Measurements from ENCODE around the gene IRAK3.
A peak's percentile ranks its signal among the peaks of the same experiment; 100 is the strongest.
"Not testable (repeated sequence)": the region's sequence is repeated elsewhere in the genome, so short reads cannot be mapped to it uniquely, and the experiment has no call there.

Gene IRAK3

GRCh38 chr12:66217342-66217917 lies 28.4 kb downstream of the IRAK3 start:
- no peak for DNase-seq (ENCODE audit: low read depth)

GRCh38 chr12:66228462-66228861 lies 39.4 kb downstream of the IRAK3 start:
- DNase-seq (ENCODE audit: low read depth), result no peak

GRCh38 chr12:66232263-66232662 lies 43.2 kb downstream of the IRAK3 start:
- DNase-seq (ENCODE audit: low read depth), result no peak

DNA sequence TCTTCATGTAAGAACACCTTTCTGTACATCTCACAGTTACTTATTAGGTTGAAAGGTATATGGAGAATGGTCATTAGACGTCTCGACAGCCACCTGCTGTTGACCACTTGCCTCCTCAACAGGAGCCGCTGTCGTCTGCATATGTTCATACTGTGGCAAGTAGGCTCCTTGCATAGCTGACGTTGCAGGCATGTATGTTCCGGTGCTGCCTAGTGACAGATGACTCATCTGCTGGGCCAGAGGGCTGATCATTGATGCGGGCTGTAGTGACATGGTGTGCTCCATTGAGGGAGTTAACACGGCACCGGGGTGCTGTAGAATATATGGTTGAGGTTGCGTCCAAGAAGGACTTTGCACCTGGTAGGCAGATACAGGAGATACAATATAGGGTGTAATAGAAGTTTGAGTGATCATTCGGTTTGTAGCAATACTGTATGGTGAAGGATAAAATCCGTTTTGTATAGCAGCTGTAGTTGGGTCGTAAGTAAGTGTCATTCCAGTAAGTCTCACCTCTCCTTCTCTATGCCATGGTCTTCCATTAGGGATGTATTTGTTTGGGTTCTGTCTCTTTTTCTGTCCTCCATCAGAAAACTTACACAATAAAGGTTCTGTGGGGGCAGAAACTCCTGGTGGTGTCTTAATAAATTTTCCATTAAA lies 45.2 kb downstream of the IRAK3 start:
- not testable (repeated sequence) for DNase-seq (ENCODE audit: low read depth)

DNA sequence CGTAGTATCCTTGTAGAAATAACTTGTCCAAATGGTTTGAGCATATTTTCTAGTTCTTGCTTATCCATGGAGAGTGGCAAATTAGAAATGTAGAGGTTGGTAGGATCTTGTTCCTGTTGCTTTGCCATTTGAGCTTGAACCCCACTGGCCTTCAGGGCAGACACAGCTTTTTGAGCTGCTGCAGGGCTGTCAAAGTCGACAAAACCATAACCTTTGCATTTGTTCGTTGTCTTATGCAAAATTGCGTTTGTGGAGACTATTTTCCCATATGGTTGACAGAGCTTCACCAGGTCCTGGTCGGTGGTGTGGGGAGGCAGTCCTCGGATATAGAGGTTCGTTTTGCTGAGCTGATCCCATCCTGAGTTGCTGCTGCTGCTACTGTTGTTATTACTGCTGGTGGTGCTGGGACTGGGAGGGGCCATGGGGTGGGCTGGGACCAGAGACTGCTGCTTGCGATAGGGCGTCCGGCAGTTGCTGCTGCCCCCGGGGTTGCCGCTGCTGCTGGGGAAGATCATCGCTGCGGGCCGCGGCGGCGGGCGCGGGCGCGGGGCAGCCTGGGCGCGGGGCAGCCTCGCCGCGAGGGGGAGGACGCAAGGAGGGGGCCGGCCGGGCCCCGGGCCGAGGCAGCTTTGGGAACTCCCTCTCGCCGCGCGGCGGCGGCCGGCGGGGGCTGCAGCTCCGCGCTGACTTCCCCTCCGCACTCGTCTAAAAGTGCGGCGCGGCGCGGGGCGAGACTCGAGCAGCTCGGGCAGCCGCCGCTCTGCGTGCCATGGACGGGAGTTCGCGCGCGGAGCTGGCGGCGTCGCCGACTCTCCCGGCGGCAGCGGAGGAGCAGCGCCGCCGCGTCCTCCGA lies 46.0 kb downstream of the IRAK3 start:
- DNase-seq (ENCODE audit: low read depth), result peak; percentile 4

GRCh38 chr12:66235626-66236281 lies 46.7 kb downstream of the IRAK3 start:
- no peak for DNase-seq (ENCODE audit: low read depth)

- DNase-seq (ENCODE audit: low read depth), result not testable (repeated sequence)
Measured at GRCh38 chr12:66236282-66236675, 47.3 kb downstream of the IRAK3 start.

GRCh38 chr12:66236969-66237368 lies 48.0 kb downstream of the IRAK3 start:
- DNase-seq (ENCODE audit: low read depth), result no peak

DNA sequence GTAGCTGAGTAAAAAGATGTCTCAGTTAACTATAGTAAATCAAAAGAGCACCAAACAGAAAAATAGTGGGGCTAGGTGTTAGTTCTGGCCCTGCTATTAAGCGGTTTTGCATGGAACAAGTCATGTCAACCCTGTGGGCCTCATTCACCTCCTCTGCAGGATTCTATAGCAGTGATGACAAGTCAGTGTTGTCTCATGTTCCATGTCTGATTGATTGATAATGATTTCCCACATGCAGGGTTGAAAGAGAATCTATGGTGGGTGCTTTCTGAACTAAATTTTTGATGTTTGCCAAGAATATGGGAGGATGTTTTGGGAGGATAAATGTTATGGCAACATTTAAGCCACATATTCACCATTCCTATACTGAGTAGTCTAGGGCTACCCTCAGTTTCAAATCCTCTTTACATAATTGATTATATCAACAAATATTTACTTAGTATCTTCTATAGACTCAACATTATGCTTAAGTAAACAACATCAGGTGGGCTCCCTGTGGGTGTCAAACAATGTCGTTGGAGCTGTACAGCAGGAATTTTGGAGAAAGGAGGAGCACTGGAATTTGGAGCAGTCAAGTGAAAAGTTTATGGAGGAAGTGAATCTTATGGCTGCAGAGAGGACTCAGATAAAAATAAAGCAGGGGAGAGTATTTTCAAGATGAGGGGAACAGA lies 48.6 kb downstream of the IRAK3 start:
- DNase-seq (ENCODE audit: low read depth), result no peak

GRCh38 chr12:66239295-66239694 lies 50.3 kb downstream of the IRAK3 start:
- no peak for DNase-seq (ENCODE audit: low read depth)

- no peak for DNase-seq (ENCODE audit: low read depth)
Measured at GRCh38 chr12:66240096-66240820, 51.2 kb downstream of the IRAK3 start.

DNA sequence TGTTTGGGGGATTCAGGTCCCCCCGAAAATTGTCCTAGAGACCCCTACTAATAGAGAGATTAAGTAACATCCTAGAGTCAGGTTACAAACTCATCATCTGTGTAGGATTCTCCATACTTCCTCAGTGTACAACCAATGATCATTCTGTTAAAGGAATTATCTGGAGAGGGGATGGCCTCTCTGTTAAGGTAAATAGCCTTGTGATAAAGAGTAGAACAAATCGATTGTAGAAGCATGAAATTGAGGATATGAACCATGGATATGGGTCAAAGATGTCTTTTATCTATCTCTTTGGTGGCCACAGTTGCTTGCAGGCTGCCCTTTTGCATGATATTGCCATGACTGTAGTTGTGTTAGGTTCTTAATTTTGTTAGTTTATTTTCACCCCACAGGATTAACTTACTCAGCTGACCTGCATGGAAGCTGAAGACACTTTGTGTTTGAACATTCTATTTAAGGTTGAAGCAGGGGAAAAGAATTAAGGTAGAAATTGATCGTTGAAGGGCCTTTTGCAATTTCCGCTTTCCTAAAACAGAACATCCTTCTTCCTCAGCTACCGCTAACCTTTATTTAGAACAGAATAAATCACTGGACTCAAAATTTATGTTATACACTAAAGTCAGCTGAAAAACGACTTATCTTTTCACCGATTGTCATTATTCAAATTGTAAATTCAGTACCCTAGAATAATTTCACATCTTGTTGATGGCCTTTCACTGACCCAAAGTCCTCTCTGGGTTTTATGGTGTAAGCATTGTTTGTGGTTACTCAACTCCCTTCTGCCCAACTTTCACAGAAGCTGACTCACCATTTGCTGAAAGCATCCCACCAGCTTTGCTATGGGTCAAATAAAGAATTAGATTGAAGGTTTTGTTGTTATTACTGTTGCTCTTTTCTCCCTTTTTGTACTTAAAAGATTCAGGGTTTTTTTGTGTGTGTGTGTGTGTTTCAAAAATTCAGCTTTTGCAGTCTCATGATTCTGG lies 52.3 kb downstream of the IRAK3 start:
- DNase-seq (ENCODE audit: low read depth), result no peak

DNA sequence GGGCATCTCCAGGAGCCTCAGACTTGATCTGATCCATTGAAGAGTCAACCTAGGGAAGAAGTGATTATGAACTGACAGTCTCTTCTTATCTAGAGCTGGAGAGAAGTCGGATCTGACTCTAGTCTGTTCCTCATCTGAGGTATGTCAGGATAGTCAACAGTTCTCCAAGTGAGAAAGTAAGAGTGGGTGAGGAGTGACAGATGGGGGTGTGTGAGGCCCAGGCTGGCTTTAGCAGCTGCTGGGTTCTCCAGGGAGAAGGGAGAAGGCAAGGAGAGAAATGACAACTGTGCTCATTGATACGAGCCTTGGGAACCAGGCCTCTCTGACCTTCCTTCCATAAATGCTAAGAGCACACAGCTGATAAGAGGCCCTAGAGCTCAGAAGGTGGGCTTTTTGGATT lies 53.3 kb downstream of the IRAK3 start:
- DNase-seq (ENCODE audit: low read depth), result no peak

- no peak for DNase-seq (ENCODE audit: low read depth)
Measured at GRCh38 chr12:66243911-66244310, 54.9 kb downstream of the IRAK3 start.

DNA sequence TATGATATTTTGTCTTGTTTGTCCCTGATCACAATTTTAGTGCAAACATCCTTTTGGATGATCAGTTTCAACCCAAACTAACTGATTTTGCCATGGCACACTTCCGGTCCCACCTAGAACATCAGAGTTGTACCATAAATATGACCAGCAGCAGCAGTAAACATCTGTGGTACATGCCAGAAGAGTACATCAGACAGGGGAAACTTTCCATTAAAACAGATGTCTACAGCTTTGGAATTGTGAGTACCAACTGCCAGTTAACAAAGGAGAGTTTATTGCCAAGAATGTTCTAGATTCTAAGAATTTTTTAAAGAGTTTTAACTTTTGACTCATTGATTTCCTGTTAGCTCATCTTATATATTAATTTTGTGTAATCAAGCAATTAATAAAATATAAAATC lies 55.4 kb downstream of the IRAK3 start:
- DNase-seq (ENCODE audit: low read depth), result no peak

- no peak for DNase-seq (ENCODE audit: low read depth)
Measured at GRCh38 chr12:66247741-66248140, 58.7 kb downstream of the IRAK3 start.

DNA sequence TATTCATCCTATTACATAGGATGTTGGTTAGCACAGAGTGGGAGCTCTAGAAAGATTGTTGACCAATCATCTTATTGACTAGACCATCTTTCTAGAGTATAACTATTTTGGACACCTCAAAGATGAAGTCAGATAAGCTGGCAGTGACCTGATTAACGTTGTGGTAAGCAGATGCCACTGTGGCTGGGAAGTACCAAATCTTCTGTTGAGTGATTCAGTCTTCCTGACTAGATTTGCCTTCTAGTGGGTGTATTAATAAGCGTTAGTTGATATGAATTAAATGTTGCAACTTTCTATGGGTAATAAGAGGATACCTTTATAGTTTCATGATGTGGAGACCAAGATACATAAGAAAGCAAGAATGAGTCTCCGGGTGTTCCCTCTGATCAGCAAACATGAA lies 62.0 kb downstream of the IRAK3 start:
- DNase-seq (ENCODE audit: low read depth), result no peak

- DNase-seq (ENCODE audit: low read depth), result no peak
Measured at GRCh38 chr12:66252771-66253170, 63.8 kb downstream of the IRAK3 start.

DNA sequence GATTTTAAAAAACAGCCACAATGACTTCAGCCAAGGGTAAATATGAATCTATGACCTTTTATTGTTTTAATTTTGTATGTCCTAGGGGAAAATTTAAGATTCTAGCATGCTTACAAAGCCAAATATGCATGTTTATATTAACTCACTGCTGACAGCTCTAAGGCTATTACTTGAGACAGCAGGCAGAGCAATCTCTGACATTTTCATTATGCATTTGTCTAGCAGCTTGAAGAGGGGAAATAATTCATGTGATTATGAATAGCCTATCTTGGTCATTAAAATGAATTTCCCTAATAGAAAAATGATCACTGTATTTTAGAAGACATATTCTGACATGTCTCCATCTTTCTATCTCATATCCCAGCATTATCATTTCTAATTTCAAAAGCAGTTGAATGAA lies 66.7 kb downstream of the IRAK3 start:
- DNase-seq (ENCODE audit: low read depth), result no peak

GRCh38 chr12:66258011-66258410 lies 69.0 kb downstream of the IRAK3 start:
- DNase-seq (ENCODE audit: low read depth), result no peak

Data from activated T-helper 1 cell treated with Interleukin-2 at 50 U/mL for 16 hours (primary cell).